ENCODE data around the gene USP3.

- TF ChIP-seq, protein P1, sequence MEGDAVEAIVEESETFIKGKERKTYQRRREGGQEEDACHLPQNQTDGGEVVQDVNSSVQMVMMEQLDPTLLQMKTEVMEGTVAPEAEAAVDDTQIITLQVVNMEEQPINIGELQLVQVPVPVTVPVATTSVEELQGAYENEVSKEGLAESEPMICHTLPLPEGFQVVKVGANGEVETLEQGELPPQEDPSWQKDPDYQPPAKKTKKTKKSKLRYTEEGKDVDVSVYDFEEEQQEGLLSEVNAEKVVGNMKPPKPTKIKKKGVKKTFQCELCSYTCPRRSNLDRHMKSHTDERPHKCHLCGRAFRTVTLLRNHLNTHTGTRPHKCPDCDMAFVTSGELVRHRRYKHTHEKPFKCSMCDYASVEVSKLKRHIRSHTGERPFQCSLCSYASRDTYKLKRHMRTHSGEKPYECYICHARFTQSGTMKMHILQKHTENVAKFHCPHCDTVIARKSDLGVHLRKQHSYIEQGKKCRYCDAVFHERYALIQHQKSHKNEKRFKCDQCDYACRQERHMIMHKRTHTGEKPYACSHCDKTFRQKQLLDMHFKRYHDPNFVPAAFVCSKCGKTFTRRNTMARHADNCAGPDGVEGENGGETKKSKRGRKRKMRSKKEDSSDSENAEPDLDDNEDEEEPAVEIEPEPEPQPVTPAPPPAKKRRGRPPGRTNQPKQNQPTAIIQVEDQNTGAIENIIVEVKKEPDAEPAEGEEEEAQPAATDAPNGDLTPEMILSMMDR (IDR thresholded peaks at IDR 0.05), result no peak
- no peak for TF ChIP-seq EZH2 (IDR thresholded peaks at IDR 0.05; ENCODE audit: borderline replicate concordance, insufficient read depth, low read depth, low read length, poor library complexity, severe bottlenecking)
Measured at GRCh38 chr15:63623232-63623969, 119.0 kb downstream of the USP3 start.

All from B cell (primary cell).